Hepatocyte (in vitro differentiated cells): ENCODE results near the gene VPS8.

Experiments
- EZH2phosphoT487 ChIP-seq: fragments of 200-600 bp; sonication (generic); IDR thresholded peaks from one replicate; pipeline ENCODE4 v1.6.1; 2018; ENCODE audit warnings: antibody characterized with exemption, mild to moderate bottlenecking, low read depth, moderate library complexity; ENCODE audit not compliant: unreplicated experiment, severe bottlenecking
- TF ChIP-seq, protein P1 (sequence below): fragments of 200-600 bp; sonication (generic); IDR thresholded peaks from 2 replicates; pipeline ENCODE4 v1.5.1; 2016; ENCODE audit warnings: antibody characterized with exemption, mild to moderate bottlenecking; ENCODE audit not compliant: poor library complexity

DNA sequence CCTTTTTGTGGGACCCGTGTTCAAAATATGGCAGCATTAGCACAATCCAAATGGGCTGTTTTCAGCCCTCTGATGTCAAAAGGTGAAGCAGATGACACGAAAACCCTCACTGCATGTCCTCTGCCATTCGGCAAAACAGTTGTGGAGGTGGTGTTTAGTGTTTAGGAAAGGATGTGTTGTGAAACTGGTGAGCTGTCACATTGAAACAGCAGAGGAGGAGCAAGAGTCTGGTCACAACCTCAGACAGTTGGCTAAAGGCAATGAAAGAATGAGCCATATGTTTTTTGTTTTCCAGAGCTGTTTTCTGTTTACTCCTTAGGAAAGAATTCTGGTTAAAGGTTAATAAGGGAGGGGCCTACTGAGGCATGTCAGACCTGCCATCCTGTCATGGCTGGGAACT is 140.7 kb downstream of the VPS8 start:
- TF ChIP-seq, protein P1, sequence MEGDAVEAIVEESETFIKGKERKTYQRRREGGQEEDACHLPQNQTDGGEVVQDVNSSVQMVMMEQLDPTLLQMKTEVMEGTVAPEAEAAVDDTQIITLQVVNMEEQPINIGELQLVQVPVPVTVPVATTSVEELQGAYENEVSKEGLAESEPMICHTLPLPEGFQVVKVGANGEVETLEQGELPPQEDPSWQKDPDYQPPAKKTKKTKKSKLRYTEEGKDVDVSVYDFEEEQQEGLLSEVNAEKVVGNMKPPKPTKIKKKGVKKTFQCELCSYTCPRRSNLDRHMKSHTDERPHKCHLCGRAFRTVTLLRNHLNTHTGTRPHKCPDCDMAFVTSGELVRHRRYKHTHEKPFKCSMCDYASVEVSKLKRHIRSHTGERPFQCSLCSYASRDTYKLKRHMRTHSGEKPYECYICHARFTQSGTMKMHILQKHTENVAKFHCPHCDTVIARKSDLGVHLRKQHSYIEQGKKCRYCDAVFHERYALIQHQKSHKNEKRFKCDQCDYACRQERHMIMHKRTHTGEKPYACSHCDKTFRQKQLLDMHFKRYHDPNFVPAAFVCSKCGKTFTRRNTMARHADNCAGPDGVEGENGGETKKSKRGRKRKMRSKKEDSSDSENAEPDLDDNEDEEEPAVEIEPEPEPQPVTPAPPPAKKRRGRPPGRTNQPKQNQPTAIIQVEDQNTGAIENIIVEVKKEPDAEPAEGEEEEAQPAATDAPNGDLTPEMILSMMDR: no peak
- no peak for TF ChIP-seq EZH2phosphoT487
